IMR-90 (cell line): ENCODE data around the gene SPPL2C. TPM values are rescaled to one million over a fixed set of nuclear protein-coding genes. Genes with fewer than 3 reads are reported as not detected.

Experiments
- ATAC-seq: fragments of 200-7000 bp; cut with Tn5 transposase; 2 replicates; pipeline ENCODE4 v1.9.1; 2020; ENCODE audit warnings: low read depth, mild to moderate bottlenecking, moderate library complexity
- BruUV-seq: library from RNA; stranded (reverse); fragments of 400-500 nt; replicated peaks from 2 replicates; lab custom pipeline; 2021; lab: Mats Ljungman, UMichigan
- CTCF ChIA-PET: fragments of 300-600 bp; formaldehyde crosslinking; extraction: SDS; loops from one replicate; lab custom pipeline; 2021; ENCODE audit warnings: antibody characterized with exemption; lab: Yijun Ruan, JAX
- POLR2A ChIA-PET: fragments of 300-600 bp; sonication (Branson Sonifier 250); formaldehyde crosslinking; loops from one replicate; lab custom pipeline; 2022; ENCODE audit warnings: antibody characterized with exemption; ENCODE audit not compliant: unreplicated experiment; lab: Charles Lee
- DNase-seq: peaks from one replicate; pipeline ENCODE4 v3.0.0; 2013
- H2AFZ ChIP-seq: replicated peaks from 2 replicates; pipeline ENCODE3; 2013; ENCODE audit warnings: low read length, mild to moderate bottlenecking; ENCODE audit not compliant: poor library complexity
- H2AK5ac ChIP-seq: 2 replicates; pipeline ENCODE4 v1.6.1; 2013; ENCODE audit warnings: low read depth, low read length, inconsistent platforms
- H2AK9ac ChIP-seq: replicated peaks from 2 replicates; pipeline ENCODE3; 2013; ENCODE audit warnings: mild to moderate bottlenecking, low read depth, low read length, moderate library complexity; ENCODE audit not compliant: poor library complexity
- H2BK120ac ChIP-seq: 2 replicates; pipeline ENCODE4 v1.6.1; 2013; ENCODE audit warnings: low read depth, low read length, inconsistent platforms
- H2BK15ac ChIP-seq: 3 replicates; pipeline ENCODE4 v1.6.1; 2013; ENCODE audit warnings: low read depth, low read length, inconsistent platforms
- H2BK20ac ChIP-seq: 2 replicates; pipeline ENCODE4 v1.6.1; 2013; ENCODE audit warnings: low read depth, mild to moderate bottlenecking, inconsistent platforms, low read length, moderate library complexity
- H2BK5ac ChIP-seq: 2 replicates; pipeline ENCODE4 v1.6.1; 2013; ENCODE audit warnings: mild to moderate bottlenecking, low read depth, low read length, inconsistent platforms; ENCODE audit not compliant: poor library complexity, severe bottlenecking
- H3K14ac ChIP-seq: replicated peaks from 2 replicates; pipeline ENCODE4 v1.6.1; 2013; ENCODE audit warnings: low read depth, low read length, inconsistent platforms
- H3K18ac ChIP-seq: 2 replicates; pipeline ENCODE4 v1.6.1; 2013; ENCODE audit warnings: low read depth, low read length, control low read depth
- H3K23ac ChIP-seq: 2 replicates; pipeline ENCODE4 v1.6.1; 2013; ENCODE audit warnings: low read depth, low read length, inconsistent platforms
- H3K27ac ChIP-seq: 2 replicates; pipeline ENCODE4 v1.5.1; 2013; ENCODE audit warnings: mild to moderate bottlenecking, control low read depth, low read length; ENCODE audit not compliant: insufficient read depth
- H3K27me3 ChIP-seq: 2 replicates; pipeline ENCODE4 v1.6.1; 2013; ENCODE audit warnings: low read length; ENCODE audit not compliant: control insufficient read depth, insufficient read depth
- H3K36me3 ChIP-seq: 2 replicates; pipeline ENCODE4 v1.6.1; 2013; ENCODE audit warnings: low read length, mixed read lengths; ENCODE audit not compliant: control insufficient read depth, insufficient read depth
- H3K4ac ChIP-seq: 2 replicates; pipeline ENCODE4 v1.6.1; 2013; ENCODE audit warnings: low read depth, low read length, inconsistent platforms
- H3K4me1 ChIP-seq: 2 replicates; pipeline ENCODE4 v1.6.1; 2013; ENCODE audit warnings: low read length, mixed read lengths; ENCODE audit not compliant: control insufficient read depth, insufficient read depth
- H3K4me2 ChIP-seq: 2 replicates; pipeline ENCODE4 v1.6.1; 2013; ENCODE audit warnings: low read depth, mild to moderate bottlenecking, control low read depth, low read length, moderate library complexity
- H3K4me3 ChIP-seq: 2 replicates; pipeline ENCODE4 v1.5.1; 2013; ENCODE audit warnings: low read depth, mild to moderate bottlenecking, control low read depth, low read length, moderate library complexity; ENCODE audit not compliant: insufficient read depth
- H3K56ac ChIP-seq: 2 replicates; pipeline ENCODE4 v1.6.1; 2013; ENCODE audit warnings: low read length, inconsistent platforms; ENCODE audit not compliant: insufficient read depth; ENCODE audit errors: extremely low read depth
- H3K79me1 ChIP-seq, 2 experiments: 2 replicates each; pipeline ENCODE4 v1.6.1; 2013; ENCODE audit warnings: low read length in 2 of 2, inconsistent platforms in 1 of 2, low read depth in 1 of 2
- H3K9ac ChIP-seq: 2 replicates; pipeline ENCODE4 v1.6.1; 2013; ENCODE audit warnings: low read depth, low read length, control low read depth
- H3K9me1 ChIP-seq: 2 replicates; pipeline ENCODE4 v1.6.1; 2013; ENCODE audit warnings: low read length, inconsistent platforms; ENCODE audit not compliant: insufficient read depth
- H3K9me3 ChIP-seq: 2 replicates; pipeline ENCODE4 v1.6.1; 2013; ENCODE audit warnings: low read length; ENCODE audit not compliant: control insufficient read depth, insufficient read depth
- H4K20me1 ChIP-seq: 2 replicates; pipeline ENCODE4 v1.6.1; 2013; ENCODE audit warnings: low read length, inconsistent platforms; ENCODE audit not compliant: insufficient read depth
- H4K5ac ChIP-seq: 2 replicates; pipeline ENCODE4 v1.6.1; 2013; ENCODE audit warnings: mild to moderate bottlenecking, low read depth, low read length, control low read depth
- H4K8ac ChIP-seq, 2 experiments: 2 replicates each; pipeline ENCODE4 v1.6.1; 2013; ENCODE audit warnings: low read depth in 2 of 2, low read length in 2 of 2, control low read depth in 1 of 2, inconsistent platforms in 1 of 2
- H4K91ac ChIP-seq: 2 replicates; pipeline ENCODE4 v1.6.1; 2013; ENCODE audit warnings: low read depth, low read length, inconsistent platforms; ENCODE audit not compliant: insufficient read depth
- BHLHE40 ChIP-seq: fragments of 150-350 bp; IDR thresholded peaks from 2 replicates; pipeline ENCODE4 v1.6.1; 2016; ENCODE audit warnings: mild to moderate bottlenecking, low read depth, low read length
- CEBPB ChIP-seq: IDR thresholded peaks from 2 replicates; pipeline ENCODE4 v1.6.1; 2012; ENCODE audit warnings: low read depth, low read length, improper control_type of control experiment
- CHD1 ChIP-seq: IDR thresholded peaks from 2 replicates; pipeline ENCODE4 v1.6.1; 2012; ENCODE audit warnings: low read depth, low read length, improper control_type of control experiment
- FOS ChIP-seq: fragments of 150-350 bp; IDR thresholded peaks from 2 replicates; pipeline ENCODE4 v1.6.1; 2016; ENCODE audit warnings: low read depth, low read length
- MAFK ChIP-seq: IDR thresholded peaks from 2 replicates; pipeline ENCODE4 v1.6.1; 2012; ENCODE audit warnings: low read depth, low read length, improper control_type of control experiment
- MAZ ChIP-seq: IDR thresholded peaks from 2 replicates; pipeline ENCODE4 v1.6.1; 2012; ENCODE audit warnings: low read depth, mild to moderate bottlenecking, low read length, improper control_type of control experiment, moderate library complexity, borderline replicate concordance
- MXI1 ChIP-seq: IDR thresholded peaks from 2 replicates; pipeline ENCODE4 v1.6.1; 2012; ENCODE audit warnings: low read depth, mild to moderate bottlenecking, low read length, moderate library complexity, borderline replicate concordance
- NFE2L2 ChIP-seq: fragments of 150-350 bp; IDR thresholded peaks from 2 replicates; pipeline ENCODE4 v1.6.1; 2016; ENCODE audit warnings: low read depth, mild to moderate bottlenecking, low read length
- POLR2A ChIP-seq: IDR thresholded peaks from 2 replicates; pipeline ENCODE4 v1.6.1; 2012; ENCODE audit warnings: mild to moderate bottlenecking, low read depth, low read length
- RAD21 ChIP-seq: IDR thresholded peaks from 2 replicates; pipeline ENCODE4 v1.6.1; 2012; ENCODE audit warnings: low read length, improper control_type of control experiment
- RCOR1 ChIP-seq: IDR thresholded peaks from 2 replicates; pipeline ENCODE4 v1.6.1; 2012; ENCODE audit warnings: mild to moderate bottlenecking, low read length, improper control_type of control experiment; ENCODE audit not compliant: insufficient replicate concordance
- RFX5 ChIP-seq: IDR thresholded peaks from 2 replicates; pipeline ENCODE4 v1.8.0; 2012; ENCODE audit warnings: low read depth, mild to moderate bottlenecking, low read length, moderate library complexity
- SMC3 ChIP-seq: fragments of 150-350 bp; IDR thresholded peaks from 2 replicates; pipeline ENCODE4 v1.6.1; 2016; ENCODE audit warnings: low read depth, mild to moderate bottlenecking, antibody characterized with exemption, low read length, moderate library complexity
- WGBS, 2 experiments: methylation state at CpG; one replicate each; pipeline versions ENCODE4 v1.1.5 to v1.1.7; 2013; ENCODE audit warnings: missing lambda C conversion rate in 2 of 2; ENCODE audit not compliant: insufficient read length in 1 of 2; ENCODE audit errors: extremely low coverage in 2 of 2; 5-methylcytosine and 5-hydroxymethylcytosine counted together
- dilution Hi-C: fragments of 300-500 bp; cut with HindIII; formaldehyde crosslinking; loops from one replicate; pipeline ENCODE4 v1.14.3; 2018; ENCODE audit warnings: low sequenced_read_pairs; ENCODE audit not compliant: unreplicated experiment
- in situ Hi-C: fragments of 300-500 bp; cut with MboI; formaldehyde crosslinking; loops from 3 replicates; pipeline ENCODE4 v1.14.3; 2019; ENCODE audit warnings: low sequenced_read_pairs, inconsistent platforms, mixed read lengths
- intact Hi-C: fragments of 100-400 bp; cut with micrococcal nuclease; formaldehyde crosslinking; loops from 2 replicates; pipeline ENCODE4 v1.10.0; 2022
- polyA plus RNA-seq, 3 experiments: library from polyadenylated mRNA; depleted of rRNA; stranded (reverse); fragments of >200 nt; gene quantifications; 2 replicates each; pipeline ENCODE4 v1.2.3, GENCODE V29; 2012; ENCODE audit warnings: low replicate concordance in 1 of 3
- total RNA-seq: library from RNA; depleted of rRNA; stranded (reverse); fragments of >200 nt; gene quantifications from 2 replicates; pipeline ENCODE4 v1.2.3, GENCODE V29; 2012
- TF ChIP-seq, protein P1 (sequence below): fragments of 150-350 bp; IDR thresholded peaks from 2 replicates; pipeline ENCODE4 v1.6.1; 2017; ENCODE audit warnings: mild to moderate bottlenecking, antibody characterized with exemption, low read length, low read depth
- TF ChIP-seq, protein P2 (sequence below): conservative IDR thresholded peaks from 2 replicates; pipeline ENCODE4 v1.5.1; 2012; ENCODE audit warnings: mild to moderate bottlenecking, low read depth, low read length, improper control_type of control experiment
- TF ChIP-seq, protein P3 (sequence below): fragments of 150-350 bp; IDR thresholded peaks from 2 replicates; pipeline ENCODE4 v1.6.1; 2016; ENCODE audit warnings: low read depth, mild to moderate bottlenecking, low read length, moderate library complexity, borderline replicate concordance

SPPL2C gene
- total and polyA plus RNA-seq, 2 of the 4 experiments (the other 2 are of a cell fraction), result not detected

DNA sequence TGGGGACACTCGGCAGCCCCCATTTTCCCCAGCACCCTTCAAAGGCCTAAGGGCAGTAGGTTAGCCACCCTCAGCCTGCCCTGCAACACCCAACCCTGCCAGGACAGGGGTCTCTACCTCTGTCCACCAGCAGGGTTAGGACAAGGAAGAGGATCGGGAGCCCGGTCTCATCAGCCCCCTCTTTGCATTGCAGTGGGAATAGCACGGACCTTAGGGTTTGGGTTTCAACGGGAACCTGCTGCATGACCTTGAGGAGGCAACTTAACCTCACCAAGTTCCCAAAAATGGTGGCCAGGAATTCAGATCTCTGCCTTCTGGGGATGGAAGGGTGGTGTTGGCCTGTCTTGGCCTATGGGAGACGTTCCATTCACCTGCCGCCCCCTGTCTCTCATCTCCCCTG lies 20.2 kb upstream of the SPPL2C start:
- Histone ChIP-seq H2BK20ac (no peak overlapping the region), H3K4ac (no peak overlapping the region), H3K36me3 (no peaks in the 10 kb centered on the region), H3K14ac (no peak overlapping the region), H3K4me2 (no peak overlapping the region), H3K23ac (no peak overlapping the region), H3K4me3 (no peak overlapping the region), H3K18ac (no peak overlapping the region), H3K27me3 (peaks cover 29% of the 10 kb centered on the region), H4K5ac (no peak overlapping the region), H4K20me1 (no peaks in the 10 kb centered on the region), H4K91ac (no peak overlapping the region), H4K8ac (no peak overlapping the region), H3K4me1 (no peaks in the 10 kb centered on the region), H2AK5ac (no peak overlapping the region), H2BK15ac (no peak overlapping the region), H3K56ac (no peak overlapping the region), H3K27ac (no peak overlapping the region), H3K79me1 (no peaks in the 10 kb centered on the region), H3K9ac (no peak overlapping the region), H3K9me1 (no peaks in the 10 kb centered on the region), H2BK5ac (no peak overlapping the region), H2BK120ac (no peak overlapping the region), H2AFZ (no peak overlapping the region), H2AK9ac (no peak overlapping the region), H3K9me3 (no peaks in the 10 kb centered on the region)
- TF ChIP-seq FOS (no peak), NFE2L2 (no peak), RFX5 (no peak), MXI1 (no peak), MAZ (no peak), CEBPB (no peak), POLR2A (no peak), SMC3 (no peak), CHD1 (no peak), RCOR1 (no peak), MAFK (no peak), BHLHE40 (no peak), RAD21 (no peak)
- TF ChIP-seq, protein P1, sequence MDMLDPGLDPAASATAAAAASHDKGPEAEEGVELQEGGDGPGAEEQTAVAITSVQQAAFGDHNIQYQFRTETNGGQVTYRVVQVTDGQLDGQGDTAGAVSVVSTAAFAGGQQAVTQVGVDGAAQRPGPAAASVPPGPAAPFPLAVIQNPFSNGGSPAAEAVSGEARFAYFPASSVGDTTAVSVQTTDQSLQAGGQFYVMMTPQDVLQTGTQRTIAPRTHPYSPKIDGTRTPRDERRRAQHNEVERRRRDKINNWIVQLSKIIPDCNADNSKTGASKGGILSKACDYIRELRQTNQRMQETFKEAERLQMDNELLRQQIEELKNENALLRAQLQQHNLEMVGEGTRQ, result no peak
- TF ChIP-seq, protein P2, sequence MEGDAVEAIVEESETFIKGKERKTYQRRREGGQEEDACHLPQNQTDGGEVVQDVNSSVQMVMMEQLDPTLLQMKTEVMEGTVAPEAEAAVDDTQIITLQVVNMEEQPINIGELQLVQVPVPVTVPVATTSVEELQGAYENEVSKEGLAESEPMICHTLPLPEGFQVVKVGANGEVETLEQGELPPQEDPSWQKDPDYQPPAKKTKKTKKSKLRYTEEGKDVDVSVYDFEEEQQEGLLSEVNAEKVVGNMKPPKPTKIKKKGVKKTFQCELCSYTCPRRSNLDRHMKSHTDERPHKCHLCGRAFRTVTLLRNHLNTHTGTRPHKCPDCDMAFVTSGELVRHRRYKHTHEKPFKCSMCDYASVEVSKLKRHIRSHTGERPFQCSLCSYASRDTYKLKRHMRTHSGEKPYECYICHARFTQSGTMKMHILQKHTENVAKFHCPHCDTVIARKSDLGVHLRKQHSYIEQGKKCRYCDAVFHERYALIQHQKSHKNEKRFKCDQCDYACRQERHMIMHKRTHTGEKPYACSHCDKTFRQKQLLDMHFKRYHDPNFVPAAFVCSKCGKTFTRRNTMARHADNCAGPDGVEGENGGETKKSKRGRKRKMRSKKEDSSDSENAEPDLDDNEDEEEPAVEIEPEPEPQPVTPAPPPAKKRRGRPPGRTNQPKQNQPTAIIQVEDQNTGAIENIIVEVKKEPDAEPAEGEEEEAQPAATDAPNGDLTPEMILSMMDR, result no peak
- TF ChIP-seq, protein P3, sequence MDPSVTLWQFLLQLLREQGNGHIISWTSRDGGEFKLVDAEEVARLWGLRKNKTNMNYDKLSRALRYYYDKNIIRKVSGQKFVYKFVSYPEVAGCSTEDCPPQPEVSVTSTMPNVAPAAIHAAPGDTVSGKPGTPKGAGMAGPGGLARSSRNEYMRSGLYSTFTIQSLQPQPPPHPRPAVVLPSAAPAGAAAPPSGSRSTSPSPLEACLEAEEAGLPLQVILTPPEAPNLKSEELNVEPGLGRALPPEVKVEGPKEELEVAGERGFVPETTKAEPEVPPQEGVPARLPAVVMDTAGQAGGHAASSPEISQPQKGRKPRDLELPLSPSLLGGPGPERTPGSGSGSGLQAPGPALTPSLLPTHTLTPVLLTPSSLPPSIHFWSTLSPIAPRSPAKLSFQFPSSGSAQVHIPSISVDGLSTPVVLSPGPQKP, result no peak
- intact Hi-C loops, result no loop called here
- no peak for ATAC-seq
- no TSS peak for BruUV-seq
- WGBS, 2 experiments, result no CpG with 5 or more reads among the region's 7 CpGs
- in situ Hi-C loops, result no loop called here
- POLR2A ChIA-PET, result no interaction called here
- DNase-seq, result no peak
- CTCF ChIA-PET, result no interaction called here
- dilution Hi-C loops, result no loop called here
